Kidney epithelial cell (primary cell): ENCODE data around the gene DDX4. TPM values are rescaled to one million over a fixed set of nuclear protein-coding genes. Genes with fewer than 3 reads are reported as not detected.
"Not testable (repeated sequence)": the region's sequence is repeated elsewhere in the genome, so short reads cannot be mapped to it uniquely, and the experiment has no call there.

Experiments
- DNase-seq: peaks from one replicate; pipeline ENCODE4 v3.0.0-alpha.2; 2010; ENCODE audit warnings: low read depth
- H3K27me3 ChIP-seq: 2 replicates; pipeline ENCODE4 v1.6.0; 2011; ENCODE audit warnings: low read length; ENCODE audit not compliant: control insufficient read depth, insufficient read depth
- H3K36me3 ChIP-seq: 2 replicates; pipeline ENCODE4 v1.5.1; 2011; ENCODE audit warnings: low read length; ENCODE audit not compliant: control insufficient read depth, insufficient read depth
- H3K4me3 ChIP-seq: 2 replicates; pipeline ENCODE4 v1.5.1; 2011; ENCODE audit warnings: low read depth, mild to moderate bottlenecking, control low read depth, low read length
- CTCF ChIP-seq: IDR thresholded peaks from 2 replicates; pipeline ENCODE4 v1.5.1; 2011; ENCODE audit warnings: mild to moderate bottlenecking, moderate library complexity, low read length, control low read depth, inconsistent platforms; ENCODE audit not compliant: insufficient read depth, poor library complexity, severe bottlenecking
- total RNA-seq: library from RNA; depleted of rRNA; stranded (reverse); fragments of >200 nt; gene quantifications from 2 replicates; pipeline ENCODE4 v1.2.3, GENCODE V29; 2015

DDX4 gene
- total RNA-seq, 1 donor from 2014 or later: not detected

GRCh38 chr5:55758231-55758630, 20.4 kb downstream of the DDX4 start:
- Histone ChIP-seq H3K4me3 (no peak overlapping the region), H3K36me3 (no peaks in the 10 kb centered on the region), H3K27me3 (no peaks in the 10 kb centered on the region)
- DNase-seq: no peak
- TF ChIP-seq CTCF: no peak

- no peak for DNase-seq
- Histone ChIP-seq H3K27me3 (no peaks in the 10 kb centered on the region), H3K4me3 (no peak overlapping the region), H3K36me3 (no peaks in the 10 kb centered on the region)
- TF ChIP-seq CTCF: no peak
Measured at GRCh38 chr5:55758714-55759113, 20.9 kb downstream of the DDX4 start.

- not testable (repeated sequence) for H3K27me3 ChIP-seq, H3K4me3 ChIP-seq, H3K36me3 ChIP-seq, DNase-seq
Measured at GRCh38 chr5:55761721-55762120, 23.9 kb downstream of the DDX4 start.

GRCh38 chr5:55763746-55764420, 26.0 kb downstream of the DDX4 start:
- no peak for TF ChIP-seq CTCF
- H3K4me3 ChIP-seq: no peak overlapping the region

GRCh38 chr5:55768279-55768678, 30.4 kb downstream of the DDX4 start:
- Histone ChIP-seq H3K36me3 (no peaks in the 10 kb centered on the region), H3K4me3 (no peak overlapping the region), H3K27me3 (no peaks in the 10 kb centered on the region)
- no peak for TF ChIP-seq CTCF
- DNase-seq: no peak

More at GRCh38 chr5:55763746-55764420, 26.0 kb downstream of the DDX4 start:
- H3K36me3 ChIP-seq: no peaks in the 10 kb centered on the region
- no peak for DNase-seq
- no peaks in the 10 kb centered on the region for H3K27me3 ChIP-seq

- H3K4me3 ChIP-seq: no peak overlapping the region
- no peaks in the 10 kb centered on the region for H3K27me3 ChIP-seq
- TF ChIP-seq CTCF: no peak
- no peaks in the 10 kb centered on the region for H3K36me3 ChIP-seq
- DNase-seq: no peak
Measured at GRCh38 chr5:55771175-55771655, 33.4 kb downstream of the DDX4 start.
